A549 (cell line): ENCODE results near the gene ZNF438. TPM values are rescaled to one million over a fixed set of nuclear protein-coding genes. Genes with fewer than 3 reads are reported as not detected.

Source experiments
- ATAC-seq, 2 experiments: fragments of 200-7000 bp in 1 of 2; fragments of >200 bp in 1 of 2; cut with Nextera tagmentation in 1 of 2; cut with Tn5 transposase in 1 of 2; 3 replicates each; pipeline versions ENCODE4 v1.8.0 to v1.9.1; 2018 to 2020; ENCODE audit warnings: mild to moderate bottlenecking in 1 of 2, moderate library complexity in 1 of 2
- CTCF ChIA-PET: fragments of 300-600 bp; sonication (Branson Sonifier 250); formaldehyde crosslinking; extraction: SDS; loops from one replicate; lab custom pipeline; 2021; ENCODE audit warnings: antibody characterized with exemption, inconsistent platforms; lab: Yijun Ruan, JAX
- POLR2A ChIA-PET: fragments of 350-600 bp; formaldehyde crosslinking; extraction: SDS; loops from one replicate; lab custom pipeline; 2021; ENCODE audit warnings: antibody characterized with exemption, inconsistent platforms; lab: Yijun Ruan, JAX
- DNase-seq, 2 experiments: peaks; one replicate each; pipeline versions ENCODE4 v3.0.0 to v3.0.0-alpha.2; 2011 to 2016; ENCODE audit warnings: low read depth in 1 of 2, low spot score in 1 of 2
- FAIRE-seq: peaks from 2 replicates; lab custom pipeline; 2011; peaks lifted over from hg19 to GRCh38; lab: Jason Lieb, UNC
- H3K27ac ChIP-seq, 2 experiments: fragments of >200 bp; sonication (Bioruptor Twin); formaldehyde crosslinking; 3 replicates each; pipeline ENCODE4 v1.5.1; 2016 to 2017
- H3K4me1 ChIP-seq: fragments of >200 bp; sonication (Bioruptor Twin); formaldehyde crosslinking; 3 replicates; pipeline ENCODE4 v1.6.1; 2016
- H3K4me2 ChIP-seq: fragments of >200 bp; sonication (Bioruptor Twin); formaldehyde crosslinking; 3 replicates; pipeline ENCODE4 v1.6.1; 2016
- H3K4me3 ChIP-seq: fragments of >200 bp; sonication (Bioruptor Twin); formaldehyde crosslinking; 3 replicates; pipeline ENCODE4 v1.5.1; 2016
- H3K9me3 ChIP-seq: fragments of >200 bp; sonication (Bioruptor Twin); formaldehyde crosslinking; 3 replicates; pipeline ENCODE4 v1.6.1; 2016
- BHLHE40 ChIP-seq: IDR thresholded peaks from 2 replicates; pipeline ENCODE4 v1.6.1; 2012; ENCODE audit warnings: low read depth, low read length, inconsistent platforms
- CBX2 ChIP-seq: fragments of 200-600 bp; sonication (generic); IDR thresholded peaks from 2 replicates; pipeline ENCODE4 v1.6.1; 2016; ENCODE audit warnings: low read depth, mild to moderate bottlenecking, borderline replicate concordance
- CEBPB ChIP-seq, 2 experiments: fragments of >200 bp in 1 of 2; sonication (Bioruptor Twin) in 1 of 2; formaldehyde crosslinking in 1 of 2; IDR thresholded peaks; 2 replicates each; pipeline ENCODE4 v1.6.1; 2012 to 2016
- CHD2 ChIP-seq: fragments of 150-350 bp; IDR thresholded peaks from 2 replicates; pipeline ENCODE4 v1.6.1; 2014; ENCODE audit warnings: low read length; ENCODE audit not compliant: partially characterized antibody
- CHD4 ChIP-seq: fragments of 200-600 bp; sonication (generic); IDR thresholded peaks from 2 replicates; pipeline ENCODE4 v1.6.1; 2016; ENCODE audit warnings: antibody characterized with exemption, mild to moderate bottlenecking, borderline replicate concordance
- EHF ChIP-seq: fragments of 250-450 bp; sonication (Bioruptor Pico); IDR thresholded peaks from 2 replicates; pipeline ENCODE4 v1.5.0; 2020; ENCODE audit warnings: mild to moderate bottlenecking
- EHMT2 ChIP-seq: fragments of 200-600 bp; sonication (generic); IDR thresholded peaks from 2 replicates; pipeline ENCODE4 v1.6.1; 2016; ENCODE audit warnings: antibody characterized with exemption, low read depth, mild to moderate bottlenecking, moderate library complexity
- EP300 ChIP-seq, 2 experiments: fragments of >200 bp; sonication (Bioruptor Twin); formaldehyde crosslinking; IDR thresholded peaks; 2 replicates in 1 of 2; 3 replicates in 1 of 2; pipeline ENCODE4 v1.6.1; 2016 to 2017
- FOSB ChIP-seq: fragments of 250-450 bp; sonication (Bioruptor Pico); IDR thresholded peaks from 2 replicates; pipeline ENCODE4 v1.5.0; 2020; ENCODE audit warnings: mild to moderate bottlenecking, moderate library complexity
- FOSL2 ChIP-seq, 2 experiments: fragments of 450-650 bp in 1 of 2; fragments of >200 bp in 1 of 2; sonication (Bioruptor Twin) in 1 of 2; formaldehyde crosslinking; IDR thresholded peaks; 2 replicates each; pipeline versions ENCODE4 v1.5.0 to v1.6.1; 2016 to 2020; ENCODE audit warnings: mild to moderate bottlenecking in 1 of 2, moderate library complexity in 1 of 2
- FOXS1 ChIP-seq: fragments of 250-450 bp; sonication (Bioruptor Pico); IDR thresholded peaks from 2 replicates; pipeline ENCODE4 v1.5.0; 2020; ENCODE audit warnings: mild to moderate bottlenecking, moderate library complexity
- GATA3 ChIP-seq: IDR thresholded peaks from 2 replicates; pipeline ENCODE4 v1.6.1; 2012; ENCODE audit warnings: borderline replicate concordance
- HDAC2 ChIP-seq: fragments of 200-600 bp; sonication (generic); IDR thresholded peaks from 2 replicates; pipeline ENCODE4 v1.6.1; 2016
- HEYL ChIP-seq: fragments of 250-450 bp; sonication (Bioruptor Pico); IDR thresholded peaks from 2 replicates; pipeline ENCODE4 v1.8.0; 2021; ENCODE audit warnings: mild to moderate bottlenecking, moderate library complexity
- JUNB ChIP-seq: fragments of >200 bp; sonication (Bioruptor Twin); formaldehyde crosslinking; IDR thresholded peaks from 2 replicates; pipeline ENCODE4 v1.6.1; 2016
- KDM5A ChIP-seq: fragments of 200-600 bp; sonication (generic); IDR thresholded peaks from 2 replicates; pipeline ENCODE4 v1.6.1; 2016; ENCODE audit warnings: antibody characterized with exemption, mild to moderate bottlenecking
- NFE2L2 ChIP-seq: fragments of 150-350 bp; conservative IDR thresholded peaks from 2 replicates; pipeline ENCODE4 v1.6.1; 2014; ENCODE audit warnings: low read length
- NPAS2 ChIP-seq: fragments of 250-450 bp; sonication (Bioruptor Pico); IDR thresholded peaks from 2 replicates; pipeline ENCODE4 v1.8.0; 2022; ENCODE audit warnings: mild to moderate bottlenecking, moderate library complexity, borderline replicate concordance
- NR3C1 ChIP-seq: fragments of >200 bp; sonication (Bioruptor Twin); formaldehyde crosslinking; IDR thresholded peaks from 3 replicates; pipeline ENCODE4 v1.6.1; 2017
- POLR2A ChIP-seq: IDR thresholded peaks from 2 replicates; pipeline ENCODE4 v1.6.1; 2012; ENCODE audit warnings: mild to moderate bottlenecking, low read length
- RARB ChIP-seq: fragments of 250-450 bp; sonication (Bioruptor Pico); IDR thresholded peaks from 2 replicates; pipeline ENCODE4 v1.8.0; 2021; ENCODE audit warnings: mild to moderate bottlenecking, moderate library complexity
- RCOR1 ChIP-seq: fragments of 150-350 bp; IDR thresholded peaks from 2 replicates; pipeline ENCODE4 v1.6.1; 2014; ENCODE audit warnings: antibody characterized with exemption, low read length, low read depth
- TP53 ChIP-seq: fragments of 250-450 bp; sonication (Bioruptor Pico); IDR thresholded peaks from 2 replicates; pipeline ENCODE4 v1.5.0; 2021; ENCODE audit warnings: mild to moderate bottlenecking, moderate library complexity
- ZFP36 ChIP-seq: fragments of 450-650 bp; IDR thresholded peaks from 2 replicates; pipeline ENCODE4 v1.6.1; 2014; ENCODE audit warnings: borderline replicate concordance; ENCODE audit not compliant: partially characterized antibody
- ZNF302 ChIP-seq: fragments of 250-450 bp; sonication (Bioruptor Pico); IDR thresholded peaks from 2 replicates; pipeline ENCODE4 v1.9.0; 2021; ENCODE audit warnings: inconsistent platforms, mild to moderate bottlenecking, moderate library complexity
- WGBS: methylation state at CpG from one replicate; pipeline ENCODE4 v1.1.6; 2017; ENCODE audit errors: missing lambda C conversion rate; 5-methylcytosine and 5-hydroxymethylcytosine counted together
- polyA plus RNA-seq, 4 experiments: library from polyadenylated mRNA; depleted of rRNA in 3 of 4; stranded (reverse); fragments of >200 nt; fragmentation: RNase III in 1 of 4; extraction: RNeasy Plus Mini Kit Qiagen cat#74134 plus additional on column Dnase treatment in 1 of 4; gene quantifications; 2 replicates in 3 of 4; 3 replicates in 1 of 4; pipeline ENCODE4 v1.2.3, GENCODE V29; 2011 to 2017
- TF ChIP-seq, protein P1 (sequence below): fragments of 200-600 bp; sonication (generic); IDR thresholded peaks from 2 replicates; pipeline ENCODE4 v1.6.1; 2016; ENCODE audit warnings: antibody characterized with exemption, mild to moderate bottlenecking, moderate library complexity
- TF ChIP-seq, protein P2 (sequence below): fragments of 450-650 bp; IDR thresholded peaks from 2 replicates; pipeline ENCODE4 v1.6.1; 2014; ENCODE audit warnings: antibody characterized with exemption
- TF ChIP-seq, protein P3 (sequence below): IDR thresholded peaks from 2 replicates; pipeline ENCODE4 v1.6.1; 2012
- TF ChIP-seq, protein P4 (sequence below): IDR thresholded peaks from 2 replicates; pipeline ENCODE4 v1.6.1; 2012
- TF ChIP-seq, protein P5 (sequence below): fragments of 250-450 bp; sonication (Bioruptor Pico); IDR thresholded peaks from 2 replicates; pipeline ENCODE4 v1.5.0; 2020; ENCODE audit warnings: low read depth, mild to moderate bottlenecking, moderate library complexity

The ZNF438 gene
- polyA plus RNA-seq, 2 of the 4 experiments (the other 2 are of a cell fraction) = 2.2 to 4.5 TPM

DNA sequence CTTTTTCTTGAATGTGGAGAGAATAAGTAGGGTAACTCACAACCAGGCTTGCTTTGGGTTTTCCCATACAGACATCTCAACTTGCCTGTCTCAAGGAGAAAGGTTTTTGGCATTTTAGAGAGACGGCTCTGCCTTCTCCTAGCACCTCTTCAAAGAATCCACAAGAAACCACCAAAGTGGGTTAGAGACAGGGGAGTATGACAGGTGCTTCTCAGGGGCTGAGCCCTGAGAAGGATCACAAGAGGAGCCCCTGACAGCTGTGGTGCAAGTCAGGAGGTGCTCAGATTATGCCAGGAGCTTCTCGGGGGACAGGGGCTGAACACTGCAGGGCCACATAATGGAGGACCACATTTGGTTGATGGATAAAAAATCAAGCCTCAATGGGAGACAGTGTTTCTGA, 231.3 kb downstream of the ZNF438 start:
- ATAC-seq (no peak), FAIRE-seq (no peak), DNase-seq (no peak)
- WGBS = 59% methylated on average over 2 of the region's 2 CpGs
- Histone ChIP-seq H3K4me2 (no peak overlapping the region), H3K9me3 (no peaks in the 10 kb centered on the region), H3K27ac (no peak overlapping the region), H3K4me3 (no peak overlapping the region), H3K4me1 (no peaks in the 10 kb centered on the region)
- ChIA-PET CTCF (interaction anchor here (0.6 to 0.7 kb wide), 2 partner anchors 19 to 296 kb away, joined by 3 read pairs; no protein-coding TSS in a partner anchor), POLR2A (no interaction called here)
- TF ChIP-seq, protein P1, sequence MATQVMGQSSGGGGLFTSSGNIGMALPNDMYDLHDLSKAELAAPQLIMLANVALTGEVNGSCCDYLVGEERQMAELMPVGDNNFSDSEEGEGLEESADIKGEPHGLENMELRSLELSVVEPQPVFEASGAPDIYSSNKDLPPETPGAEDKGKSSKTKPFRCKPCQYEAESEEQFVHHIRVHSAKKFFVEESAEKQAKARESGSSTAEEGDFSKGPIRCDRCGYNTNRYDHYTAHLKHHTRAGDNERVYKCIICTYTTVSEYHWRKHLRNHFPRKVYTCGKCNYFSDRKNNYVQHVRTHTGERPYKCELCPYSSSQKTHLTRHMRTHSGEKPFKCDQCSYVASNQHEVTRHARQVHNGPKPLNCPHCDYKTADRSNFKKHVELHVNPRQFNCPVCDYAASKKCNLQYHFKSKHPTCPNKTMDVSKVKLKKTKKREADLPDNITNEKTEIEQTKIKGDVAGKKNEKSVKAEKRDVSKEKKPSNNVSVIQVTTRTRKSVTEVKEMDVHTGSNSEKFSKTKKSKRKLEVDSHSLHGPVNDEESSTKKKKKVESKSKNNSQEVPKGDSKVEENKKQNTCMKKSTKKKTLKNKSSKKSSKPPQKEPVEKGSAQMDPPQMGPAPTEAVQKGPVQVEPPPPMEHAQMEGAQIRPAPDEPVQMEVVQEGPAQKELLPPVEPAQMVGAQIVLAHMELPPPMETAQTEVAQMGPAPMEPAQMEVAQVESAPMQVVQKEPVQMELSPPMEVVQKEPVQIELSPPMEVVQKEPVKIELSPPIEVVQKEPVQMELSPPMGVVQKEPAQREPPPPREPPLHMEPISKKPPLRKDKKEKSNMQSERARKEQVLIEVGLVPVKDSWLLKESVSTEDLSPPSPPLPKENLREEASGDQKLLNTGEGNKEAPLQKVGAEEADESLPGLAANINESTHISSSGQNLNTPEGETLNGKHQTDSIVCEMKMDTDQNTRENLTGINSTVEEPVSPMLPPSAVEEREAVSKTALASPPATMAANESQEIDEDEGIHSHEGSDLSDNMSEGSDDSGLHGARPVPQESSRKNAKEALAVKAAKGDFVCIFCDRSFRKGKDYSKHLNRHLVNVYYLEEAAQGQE = no peak
- TF ChIP-seq ZFP36 = no peak
- no peak for TF ChIP-seq FOSL2 (IDR thresholded peaks at IDR 0.05)
- no peak for TF ChIP-seq FOSL2 (CRISPR knock-in tag; IDR thresholded peaks at IDR 0.05)
- TF ChIP-seq CBX2 = no peak
- no peak for TF ChIP-seq GATA3
- TF ChIP-seq HEYL (CRISPR knock-in tag) = no peak
- TF ChIP-seq HDAC2 = no peak
- TF ChIP-seq NPAS2 (CRISPR knock-in tag) = no peak
- TF ChIP-seq RCOR1 = no peak
- TF ChIP-seq CHD2 = no peak
- TF ChIP-seq, protein P2, sequence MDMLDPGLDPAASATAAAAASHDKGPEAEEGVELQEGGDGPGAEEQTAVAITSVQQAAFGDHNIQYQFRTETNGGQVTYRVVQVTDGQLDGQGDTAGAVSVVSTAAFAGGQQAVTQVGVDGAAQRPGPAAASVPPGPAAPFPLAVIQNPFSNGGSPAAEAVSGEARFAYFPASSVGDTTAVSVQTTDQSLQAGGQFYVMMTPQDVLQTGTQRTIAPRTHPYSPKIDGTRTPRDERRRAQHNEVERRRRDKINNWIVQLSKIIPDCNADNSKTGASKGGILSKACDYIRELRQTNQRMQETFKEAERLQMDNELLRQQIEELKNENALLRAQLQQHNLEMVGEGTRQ = no peak
- no peak for TF ChIP-seq EHMT2
- TF ChIP-seq TP53 (CRISPR knock-in tag) = no peak
- TF ChIP-seq KDM5A = no peak
- no peak for TF ChIP-seq BHLHE40

DNA sequence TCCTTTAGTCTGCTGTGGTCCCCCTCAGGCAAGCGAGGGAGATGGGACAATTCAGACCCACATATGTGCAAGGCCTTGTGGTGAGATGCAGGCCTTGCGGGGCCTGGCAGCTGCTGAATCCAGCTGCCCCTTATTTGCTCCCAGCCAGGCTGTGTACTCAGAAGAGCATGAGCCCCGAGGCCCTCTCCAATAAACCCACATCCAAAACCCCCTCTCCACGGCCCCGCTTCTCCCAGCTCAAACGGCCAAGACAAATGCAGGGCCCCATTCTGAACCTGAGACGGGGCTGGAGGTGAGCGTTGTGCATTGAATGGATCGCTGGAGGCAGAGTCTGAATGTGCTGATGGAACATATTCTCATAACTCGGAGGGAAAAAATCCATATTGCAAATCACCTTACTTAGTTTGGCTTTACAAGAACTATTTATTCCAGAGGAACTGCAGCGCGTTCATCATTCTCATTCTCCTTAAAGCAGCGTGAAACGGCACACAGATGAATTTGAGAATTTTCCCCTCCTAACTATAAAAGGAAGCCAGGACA, 232.9 kb downstream of the ZNF438 start:
- DNase-seq (no peak), FAIRE-seq (no peak), ATAC-seq (no peak)
- no peaks in the 10 kb centered on the region for H3K4me1 ChIP-seq
- H3K27ac ChIP-seq = no peak overlapping the region
- H3K9me3 ChIP-seq = no peaks in the 10 kb centered on the region
- POLR2A ChIA-PET = no interaction called here
- WGBS = 68% methylated on average over 14 of the region's 14 CpGs
- no peak overlapping the region for H3K4me3 ChIP-seq
- TF ChIP-seq JUNB (no peak), CHD4 (no peak), FOSB (CRISPR knock-in tag) (no peak), NR3C1 (no peak), HDAC2 (no peak), RARB (CRISPR knock-in tag) (no peak), FOXS1 (CRISPR knock-in tag) (no peak), EHF (CRISPR knock-in tag) (no peak), NFE2L2 (no peak), POLR2A (no peak), EP300 (IDR thresholded peaks at IDR 0.05) (no peak), EHMT2 (no peak), CEBPB (IDR thresholded peaks at IDR 0.05) (no peak), ZNF302 (CRISPR knock-in tag) (no peak)
- TF ChIP-seq, protein P3, sequence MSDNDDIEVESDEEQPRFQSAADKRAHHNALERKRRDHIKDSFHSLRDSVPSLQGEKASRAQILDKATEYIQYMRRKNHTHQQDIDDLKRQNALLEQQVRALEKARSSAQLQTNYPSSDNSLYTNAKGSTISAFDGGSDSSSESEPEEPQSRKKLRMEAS = no peak
- TF ChIP-seq, protein P4, sequence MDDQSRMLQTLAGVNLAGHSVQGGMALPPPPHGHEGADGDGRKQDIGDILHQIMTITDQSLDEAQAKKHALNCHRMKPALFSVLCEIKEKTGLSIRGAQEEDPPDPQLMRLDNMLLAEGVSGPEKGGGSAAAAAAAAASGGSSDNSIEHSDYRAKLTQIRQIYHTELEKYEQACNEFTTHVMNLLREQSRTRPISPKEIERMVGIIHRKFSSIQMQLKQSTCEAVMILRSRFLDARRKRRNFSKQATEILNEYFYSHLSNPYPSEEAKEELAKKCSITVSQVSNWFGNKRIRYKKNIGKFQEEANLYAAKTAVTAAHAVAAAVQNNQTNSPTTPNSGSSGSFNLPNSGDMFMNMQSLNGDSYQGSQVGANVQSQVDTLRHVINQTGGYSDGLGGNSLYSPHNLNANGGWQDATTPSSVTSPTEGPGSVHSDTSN = no peak
- TF ChIP-seq, protein P2 = no peak
- TF ChIP-seq, protein P5, sequence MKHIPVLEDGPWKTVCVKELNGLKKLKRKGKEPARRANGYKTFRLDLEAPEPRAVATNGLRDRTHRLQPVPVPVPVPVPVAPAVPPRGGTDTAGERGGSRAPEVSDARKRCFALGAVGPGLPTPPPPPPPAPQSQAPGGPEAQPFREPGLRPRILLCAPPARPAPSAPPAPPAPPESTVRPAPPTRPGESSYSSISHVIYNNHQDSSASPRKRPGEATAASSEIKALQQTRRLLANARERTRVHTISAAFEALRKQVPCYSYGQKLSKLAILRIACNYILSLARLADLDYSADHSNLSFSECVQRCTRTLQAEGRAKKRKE (CRISPR knock-in tag) = no peak
- CTCF ChIA-PET = interaction anchor here (0.8 to 1.6 kb wide), 5 partner anchors 15 to 32 kb away, joined by 3 to 8 read pairs (median 3); no protein-coding TSS in a partner anchor
- H3K4me2 ChIP-seq = no peak overlapping the region
